HepG2 (cell line): ENCODE results near the gene NOB1. TPM values are rescaled to one million over a fixed set of nuclear protein-coding genes. Genes with fewer than 3 reads are reported as not detected.
A peak's percentile ranks its signal among the peaks of the same experiment; 100 is the strongest.

Experiments used
- ATF1 ChIP-seq: IDR thresholded peaks from 2 replicates; pipeline ENCODE4 v1.6.1; 2016; ENCODE audit warnings: mild to moderate bottlenecking, control low read depth
- HES4 ChIP-seq: sonication (generic); formaldehyde crosslinking; IDR thresholded peaks from 2 replicates; pipeline ENCODE4 v1.9.0; 2021; ENCODE audit warnings: mild to moderate bottlenecking, missing genetic modification reagents, borderline replicate concordance
- HOMEZ ChIP-seq: IDR thresholded peaks from 2 replicates; pipeline ENCODE4 v1.6.1; 2016; ENCODE audit warnings: low read depth
- MED13 ChIP-seq: sonication (generic); formaldehyde crosslinking; IDR thresholded peaks from 2 replicates; pipeline ENCODE4 v1.5.0; 2020; ENCODE audit warnings: missing genetic modification reagents
- SKI ChIP-seq: fragments of 450-650 bp; IDR thresholded peaks from one replicate; pipeline ENCODE4 v1.6.1; 2018; ENCODE audit warnings: mild to moderate bottlenecking; ENCODE audit not compliant: partially characterized antibody
- SOX5 ChIP-seq: IDR thresholded peaks from 2 replicates; pipeline ENCODE4 v1.6.1; 2016; ENCODE audit warnings: borderline replicate concordance
- SP1 ChIP-seq, 2 experiments: fragments of 450-650 bp in 1 of 2; sonication (generic) in 1 of 2; formaldehyde crosslinking in 1 of 2; IDR thresholded peaks; 2 replicates each; pipeline versions ENCODE4 v1.4.0 to v1.6.1; 2016 to 2020; ENCODE audit warnings: missing genetic modification reagents in 1 of 2
- U2AF1 ChIP-seq: fragments of 200-400 bp; formaldehyde crosslinking; optimal IDR thresholded peaks from 2 replicates; pipeline ENCODE3; 2017; ENCODE audit warnings: mild to moderate bottlenecking, low read depth, low read length
- YEATS2 ChIP-seq: sonication (generic); formaldehyde crosslinking; IDR thresholded peaks from 2 replicates; pipeline ENCODE4 v1.4.0; 2020; ENCODE audit warnings: missing genetic modification reagents, borderline replicate concordance
- ZBTB40 ChIP-seq, 2 experiments: fragments of 450-650 bp in 1 of 2; sonication (generic) in 1 of 2; formaldehyde crosslinking in 1 of 2; IDR thresholded peaks; 2 replicates each; pipeline versions ENCODE4 v1.6.1 to v1.8.0; 2016 to 2022; ENCODE audit warnings: antibody characterized with exemption in 1 of 2, mild to moderate bottlenecking in 1 of 2, missing genetic modification reagents in 1 of 2
- ZNF180 ChIP-seq: sonication (generic); formaldehyde crosslinking; IDR thresholded peaks from 2 replicates; pipeline ENCODE4 v1.4.0; 2020; ENCODE audit warnings: low read depth, missing genetic modification reagents, borderline replicate concordance
- ZNF3 ChIP-seq: IDR thresholded peaks from 2 replicates; pipeline ENCODE4 v1.7.0; 2017; ENCODE audit warnings: inconsistent platforms
- ZNF546 ChIP-seq: sonication (generic); formaldehyde crosslinking; conservative IDR thresholded peaks from 2 replicates; pipeline ENCODE4 v1.8.1; 2023; ENCODE audit warnings: mild to moderate bottlenecking, missing genetic modification reagents
- ZNF724P ChIP-seq: sonication (generic); formaldehyde crosslinking; IDR thresholded peaks from 2 replicates; pipeline ENCODE4 v1.8.0; 2022; ENCODE audit warnings: missing genetic modification reagents, borderline replicate concordance
- ZSCAN22 ChIP-seq: sonication (generic); formaldehyde crosslinking; IDR thresholded peaks from 2 replicates; pipeline ENCODE4 v1.4.0; 2020; ENCODE audit warnings: mild to moderate bottlenecking, missing genetic modification reagents
- ZXDC ChIP-seq: sonication (generic); formaldehyde crosslinking; IDR thresholded peaks from 2 replicates; pipeline ENCODE4 v1.5.0; 2020; ENCODE audit warnings: mild to moderate bottlenecking, missing genetic modification reagents
- polyA plus RNA-seq, 8 experiments: library from polyadenylated mRNA; depleted of rRNA in 3 of 8; stranded (reverse) in 7 of 8; unstranded in 1 of 8; fragments of >200 nt; fragmentation: Illumina TruSeq in 4 of 8; extraction: Trizol in 4 of 8; gene quantifications; 2 replicates each; pipeline versions ENCODE4 v1.2.1 to v1.2.3, GENCODE V29; 2011 to 2016; ENCODE audit warnings: low read depth in 4 of 8, missing spikeins in 1 of 8, mixed read lengths in 1 of 8; ENCODE audit not compliant: insufficient read depth in 1 of 8
- total RNA-seq, 5 experiments: library from RNA; depleted of rRNA; stranded (reverse); fragments of >200 nt; fragmentation: Illumina TruSeq; extraction: Trizol; gene quantifications; 2 replicates each; pipeline ENCODE4 v1.2.3, GENCODE V29; 2016; ENCODE audit warnings: low read depth in 1 of 5

The NOB1 gene
- total and polyA plus RNA-seq, 2 of the 13 experiments (the other 11 are each of a cell fraction or from before 2014, with no cell fraction given), result 47.1 to 162 TPM

- TF ChIP-seq ZBTB40 (IDR thresholded peaks at IDR 0.05) (no peak), ZBTB40 (CRISPR knock-in tag; IDR thresholded peaks at IDR 0.05) (peak; percentile 67; the same call in 1 of the 2 replicates), ATF1 (CRISPR knock-in tag) (no peak), ZNF724P (CRISPR knock-in tag) (no peak), HOMEZ (no peak), MED13 (peak; percentile 60; the same call in 1 of the 2 replicates), SOX5 (0 out of 2 replicates have a peak, but pooled peaks have one; percentile 20), ZXDC (no peak), ZNF546 (CRISPR knock-in tag) (no peak), ZSCAN22 (CRISPR knock-in tag) (no peak), HES4 (CRISPR knock-in tag) (no peak), ZNF3 (peak; percentile 79), SKI (peak; percentile 38), ZNF180 (CRISPR knock-in tag) (no peak), YEATS2 (CRISPR knock-in tag) (peak; percentile 82), SP1 (IDR thresholded peaks at IDR 0.05) (no peak), SP1 (CRISPR knock-in tag; IDR thresholded peaks at IDR 0.05) (peak; percentile 47; the same call in 1 of the 2 replicates), U2AF1 (no peak)
Measured at GRCh38 chr16:69761983-69762813, 7.5 kb upstream of the NOB1 start, which contains the start of gene WWP2 (continued).
